GM12873 (cell line): Measurements from ENCODE around the gene CNOT2.

Source experiments
- TF ChIP-seq, protein P1 (sequence below): IDR thresholded peaks from 2 replicates; pipeline ENCODE4 v1.5.1; 2012; ENCODE audit warnings: low read depth, mild to moderate bottlenecking, moderate library complexity, low read length, control low read depth; ENCODE audit not compliant: insufficient read depth; ENCODE audit errors: missing control alignments

The CNOT2 gene

GRCh38 chr12:70251226-70251625 is 8.0 kb downstream of the CNOT2 start:
- TF ChIP-seq, protein P1, sequence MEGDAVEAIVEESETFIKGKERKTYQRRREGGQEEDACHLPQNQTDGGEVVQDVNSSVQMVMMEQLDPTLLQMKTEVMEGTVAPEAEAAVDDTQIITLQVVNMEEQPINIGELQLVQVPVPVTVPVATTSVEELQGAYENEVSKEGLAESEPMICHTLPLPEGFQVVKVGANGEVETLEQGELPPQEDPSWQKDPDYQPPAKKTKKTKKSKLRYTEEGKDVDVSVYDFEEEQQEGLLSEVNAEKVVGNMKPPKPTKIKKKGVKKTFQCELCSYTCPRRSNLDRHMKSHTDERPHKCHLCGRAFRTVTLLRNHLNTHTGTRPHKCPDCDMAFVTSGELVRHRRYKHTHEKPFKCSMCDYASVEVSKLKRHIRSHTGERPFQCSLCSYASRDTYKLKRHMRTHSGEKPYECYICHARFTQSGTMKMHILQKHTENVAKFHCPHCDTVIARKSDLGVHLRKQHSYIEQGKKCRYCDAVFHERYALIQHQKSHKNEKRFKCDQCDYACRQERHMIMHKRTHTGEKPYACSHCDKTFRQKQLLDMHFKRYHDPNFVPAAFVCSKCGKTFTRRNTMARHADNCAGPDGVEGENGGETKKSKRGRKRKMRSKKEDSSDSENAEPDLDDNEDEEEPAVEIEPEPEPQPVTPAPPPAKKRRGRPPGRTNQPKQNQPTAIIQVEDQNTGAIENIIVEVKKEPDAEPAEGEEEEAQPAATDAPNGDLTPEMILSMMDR: no peak

DNA sequence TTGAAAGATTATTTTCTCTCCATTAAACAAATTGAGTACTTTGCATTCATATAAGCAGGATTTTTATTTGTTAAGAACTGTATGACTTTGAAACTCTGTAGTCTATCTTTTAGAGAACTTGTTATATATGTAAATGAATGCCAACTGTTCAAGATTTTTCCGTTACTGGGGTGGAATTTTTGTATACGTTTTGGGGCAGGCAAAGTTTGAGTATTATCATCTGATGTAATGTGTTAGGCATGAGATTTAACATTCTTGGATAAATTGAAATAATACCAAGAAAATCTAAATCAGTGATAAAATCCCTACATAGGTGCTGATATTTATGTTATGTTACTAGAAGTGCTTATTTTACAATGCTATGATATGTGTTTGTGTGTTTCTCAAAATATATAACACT is 8.4 kb downstream of the CNOT2 start:
- TF ChIP-seq, protein P1: no peak

GRCh38 chr12:70252832-70253231 is 9.6 kb downstream of the CNOT2 start:
- TF ChIP-seq, protein P1: no peak

DNA sequence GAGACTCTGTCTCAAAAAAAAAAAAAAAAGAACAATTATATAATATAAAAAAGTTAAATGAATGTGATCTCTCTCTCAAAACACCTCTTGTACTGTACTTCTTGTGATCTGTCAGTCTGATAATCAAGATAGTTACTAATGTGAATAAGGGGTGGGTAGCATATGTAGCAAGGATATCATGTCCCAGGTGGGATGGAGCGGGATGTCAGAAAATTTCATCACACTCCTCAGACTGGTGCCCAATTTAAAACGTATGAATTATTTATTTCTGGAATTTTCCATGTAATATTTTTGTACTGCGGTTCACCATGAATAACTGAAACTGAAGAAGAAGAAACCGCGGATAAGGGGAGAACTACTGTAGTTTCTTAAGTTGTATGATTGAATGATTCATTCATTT is 11.0 kb downstream of the CNOT2 start:
- TF ChIP-seq, protein P1: no peak

- TF ChIP-seq, protein P1: no peak
These were observed 11.6 kb downstream of the CNOT2 start for GRCh38 chr12:70254846-70255245.

DNA sequence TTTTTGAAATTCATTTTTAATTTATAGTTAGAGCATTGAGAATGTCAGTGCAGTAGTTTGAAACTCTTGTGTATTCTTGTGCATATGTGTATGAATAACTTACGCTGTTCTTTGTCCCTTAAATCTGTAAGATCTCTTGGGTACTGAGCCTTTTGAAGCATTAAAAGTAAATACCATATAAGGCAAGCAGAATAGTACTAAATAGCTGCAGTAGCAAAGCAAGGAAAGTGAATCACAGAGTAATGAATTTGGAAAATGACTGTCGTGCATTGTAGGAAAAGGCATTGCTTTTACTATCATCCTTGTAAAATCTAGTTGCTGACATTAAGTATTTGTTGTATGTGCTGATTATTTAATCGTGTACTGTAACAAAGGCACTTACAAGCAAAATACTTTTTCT is 12.1 kb downstream of the CNOT2 start:
- TF ChIP-seq, protein P1: no peak

GRCh38 chr12:70258605-70259403 is 15.6 kb downstream of the CNOT2 start:
- TF ChIP-seq, protein P1: no peak
